Activated CD4-positive, alpha-beta T cell treated with anti-CD3 and anti-CD28 coated beads for 1 hour (primary cell): Measurements from ENCODE around the gene OR2Y1.
"Not testable (repeated sequence)": the region's sequence is repeated elsewhere in the genome, so short reads cannot be mapped to it uniquely, and the experiment has no call there.

ENCODE experiments used
- DNase-seq: peaks from one replicate; pipeline ENCODE4 v3.0.0-alpha.2; 2020

The OR2Y1 gene

GRCh38 chr5:180736536-180736935 is 3.3 kb downstream of the OR2Y1 start:
- DNase-seq = no peak

DNA sequence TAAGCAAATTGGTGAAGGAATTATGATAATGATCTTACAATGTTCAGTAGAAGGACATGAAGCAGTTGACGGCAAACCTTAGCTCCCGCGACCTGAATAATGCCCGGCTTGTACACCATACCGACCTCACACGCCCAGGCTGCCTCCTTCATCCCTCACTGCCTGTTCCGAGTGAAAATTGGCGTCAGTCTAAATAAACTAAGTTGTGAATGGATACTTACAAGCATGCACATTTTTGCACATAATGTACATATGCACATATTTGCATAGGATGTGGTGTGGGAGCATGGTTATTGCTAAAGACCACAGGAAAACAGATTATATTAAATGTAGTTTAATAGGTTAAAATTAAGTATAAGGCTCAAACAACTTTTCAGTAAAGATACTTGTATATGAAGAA is 14.9 kb downstream of the OR2Y1 start:
- DNase-seq = no peak

- DNase-seq = no peak
Measured at GRCh38 chr5:180723936-180724335, 15.9 kb downstream of the OR2Y1 start.

DNA sequence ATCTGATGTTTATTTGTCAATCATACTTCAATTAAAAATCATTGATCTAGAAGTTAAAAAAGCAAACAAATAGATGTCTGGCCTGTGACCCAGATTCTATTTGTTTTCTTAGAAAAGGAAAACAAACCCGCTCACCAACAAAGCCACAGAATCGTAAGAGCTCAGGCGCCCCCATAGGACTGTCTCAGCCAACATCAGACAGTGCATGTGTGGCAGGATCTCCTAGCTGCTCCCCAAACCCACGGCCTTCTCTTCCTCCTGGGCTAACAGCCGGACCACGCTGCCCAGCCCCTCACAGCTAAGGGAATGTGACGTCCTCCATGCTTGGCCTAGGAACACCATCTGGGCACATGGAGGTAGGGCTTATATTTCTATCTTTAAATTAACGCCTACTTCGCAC is 19.4 kb downstream of the OR2Y1 start:
- no peak for DNase-seq

DNA sequence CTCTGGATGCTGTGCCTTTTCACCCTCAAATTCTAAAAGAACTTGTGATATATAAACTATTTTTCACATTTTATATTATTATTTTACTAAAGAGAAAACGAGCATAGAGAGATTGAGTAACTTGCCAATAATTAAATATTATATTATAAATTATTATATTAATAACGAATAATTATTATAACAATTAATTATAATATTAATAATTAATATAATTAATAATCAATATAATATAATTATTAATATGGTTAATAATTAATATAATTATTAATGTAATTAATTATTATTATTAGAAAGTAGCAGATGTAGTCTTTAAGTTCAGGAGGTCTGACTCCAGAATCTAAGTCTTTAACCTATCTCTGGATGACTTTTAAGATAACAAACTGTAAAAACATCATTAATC is 20.1 kb downstream of the OR2Y1 start:
- DNase-seq = no peak

GRCh38 chr5:180718810-180719453 is 20.9 kb downstream of the OR2Y1 start:
- DNase-seq = no peak

GRCh38 chr5:180717989-180718388 is 21.9 kb downstream of the OR2Y1 start:
- no peak for DNase-seq

DNA sequence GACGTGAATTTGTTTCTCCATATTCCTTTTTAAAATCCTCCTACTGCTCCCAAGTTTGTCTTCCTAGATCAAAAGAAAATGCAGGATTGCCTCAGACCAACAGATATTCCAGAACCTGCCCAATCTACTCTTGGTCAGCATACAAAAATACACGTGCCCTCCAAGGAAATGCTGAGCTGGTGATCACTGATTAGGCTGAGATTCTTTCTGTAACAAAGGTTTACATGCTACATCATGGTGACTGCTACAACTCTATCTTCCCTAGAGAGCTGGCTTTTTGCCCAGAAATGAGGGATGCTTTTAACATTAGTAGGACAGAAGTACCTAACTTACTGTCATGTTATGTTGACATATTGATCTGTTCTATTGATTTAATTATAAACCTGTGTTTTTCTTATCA is 35.5 kb downstream of the OR2Y1 start:
- DNase-seq = no peak

DNA sequence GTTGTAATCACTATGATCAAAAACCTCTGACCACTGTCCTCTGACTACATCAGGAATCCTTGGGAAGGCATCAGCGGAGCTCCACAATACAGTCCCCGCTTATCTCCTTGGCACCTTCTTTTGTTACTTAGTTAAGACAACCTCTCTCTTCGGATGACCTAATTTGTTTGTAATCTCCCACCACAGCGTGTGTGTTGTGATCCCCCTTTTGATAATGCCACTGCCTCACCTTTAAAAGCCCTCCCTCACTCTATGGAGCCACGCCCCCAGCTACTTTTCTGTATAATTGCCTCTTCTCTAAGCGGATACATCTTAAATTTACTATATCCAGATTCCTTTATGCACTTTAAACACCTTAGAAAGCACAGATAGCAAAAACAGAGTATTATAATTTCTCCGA is 35.9 kb downstream of the OR2Y1 start:
- DNase-seq = no peak

GRCh38 chr5:180703371-180703770 is 36.5 kb downstream of the OR2Y1 start:
- DNase-seq = not testable (repeated sequence)

GRCh38 chr5:180700440-180700839 is 39.4 kb downstream of the OR2Y1 start:
- DNase-seq = not testable (repeated sequence)

- DNase-seq = no peak
Measured at GRCh38 chr5:180699042-180699441, 40.8 kb downstream of the OR2Y1 start.

DNA sequence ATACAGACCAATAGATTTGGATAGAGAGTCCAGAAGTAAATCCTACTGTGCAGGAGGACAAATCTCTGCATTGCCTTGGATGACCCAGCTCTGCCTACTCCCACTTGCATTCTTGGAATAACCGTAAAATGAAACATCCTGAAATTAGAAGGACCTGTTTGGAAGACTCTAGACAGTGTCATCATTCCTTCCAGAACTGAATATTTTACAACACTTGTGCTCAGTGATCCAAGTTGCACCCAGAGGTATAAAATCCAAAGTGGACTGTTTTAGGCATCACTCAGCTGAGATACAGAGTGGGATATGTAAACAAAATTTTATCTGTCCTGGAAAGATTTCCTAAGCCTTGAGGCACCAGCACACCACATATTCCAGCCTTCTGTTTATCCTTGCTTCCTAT is 43.7 kb downstream of the OR2Y1 start:
- no peak for DNase-seq

DNA sequence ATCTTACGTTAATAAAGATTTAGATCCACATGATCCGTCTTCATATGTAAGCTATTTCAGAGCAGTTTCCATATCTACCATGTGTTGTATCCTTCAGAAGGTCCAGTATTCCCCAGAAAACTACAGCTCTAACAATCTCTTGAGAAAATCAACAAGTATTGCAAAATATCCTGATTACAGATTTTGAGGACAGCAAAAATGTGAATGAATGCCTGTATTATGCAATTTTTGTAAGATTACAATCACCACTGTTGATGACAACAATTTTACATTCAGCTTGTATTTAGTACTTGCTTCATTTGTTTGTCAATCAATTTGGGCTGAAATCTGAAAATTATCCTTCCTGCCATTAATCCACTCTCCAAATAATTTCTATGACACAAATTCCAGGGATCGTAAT is 47.4 kb downstream of the OR2Y1 start:
- no peak for DNase-seq

DNA sequence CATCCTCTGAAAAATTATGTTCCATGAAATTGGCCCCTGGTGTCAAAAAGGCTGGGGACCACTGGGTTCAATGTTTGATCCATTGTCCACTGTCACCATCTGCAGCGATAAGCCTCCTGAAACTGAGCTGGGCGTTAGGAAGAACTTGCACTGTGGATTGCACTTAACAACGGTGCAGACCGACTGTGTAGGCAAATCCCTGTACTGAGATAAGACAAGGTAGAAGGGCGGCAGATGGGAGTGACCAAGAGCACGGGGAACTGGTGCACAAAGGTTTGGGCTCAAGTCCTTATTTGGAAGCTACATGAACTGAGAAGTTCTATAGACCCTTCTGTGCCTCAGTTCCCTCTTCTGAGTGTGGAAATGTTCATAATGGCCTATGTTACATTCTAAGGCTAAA is 48.8 kb downstream of the OR2Y1 start:
- DNase-seq = no peak

DNA sequence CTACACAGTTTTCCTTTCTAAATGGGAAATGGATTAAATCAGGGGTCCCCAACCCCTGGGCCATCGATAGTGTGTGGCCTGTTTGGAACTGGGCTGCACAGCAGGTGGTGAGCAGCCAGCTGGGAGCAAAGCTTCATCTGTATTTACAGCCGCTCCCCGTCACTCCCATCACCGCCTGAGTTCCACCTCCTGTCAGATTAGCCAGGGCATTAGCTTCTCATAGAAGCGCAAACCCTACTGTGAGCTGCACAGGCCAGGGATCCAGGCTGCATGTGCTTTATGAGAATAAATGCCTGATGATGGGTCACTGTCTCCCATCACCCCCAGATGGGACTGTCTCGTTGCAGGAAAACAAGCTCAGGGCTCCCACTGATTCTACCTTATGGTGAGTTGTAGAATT is 49.3 kb downstream of the OR2Y1 start:
- no peak for DNase-seq

GRCh38 chr5:180689775-180690174 is 50.1 kb downstream of the OR2Y1 start:
- DNase-seq = no peak
